Midbrain (tissue), 1 donor: ENCODE measurements around the gene CUEDC1.
A peak's percentile ranks its signal among the peaks of the same experiment; 100 is the strongest.

Source experiments
- DNase-seq: peaks from one replicate; lab custom pipeline; 2025; lab: John Stamatoyannopoulos, UW

Gene CUEDC1

DNA sequence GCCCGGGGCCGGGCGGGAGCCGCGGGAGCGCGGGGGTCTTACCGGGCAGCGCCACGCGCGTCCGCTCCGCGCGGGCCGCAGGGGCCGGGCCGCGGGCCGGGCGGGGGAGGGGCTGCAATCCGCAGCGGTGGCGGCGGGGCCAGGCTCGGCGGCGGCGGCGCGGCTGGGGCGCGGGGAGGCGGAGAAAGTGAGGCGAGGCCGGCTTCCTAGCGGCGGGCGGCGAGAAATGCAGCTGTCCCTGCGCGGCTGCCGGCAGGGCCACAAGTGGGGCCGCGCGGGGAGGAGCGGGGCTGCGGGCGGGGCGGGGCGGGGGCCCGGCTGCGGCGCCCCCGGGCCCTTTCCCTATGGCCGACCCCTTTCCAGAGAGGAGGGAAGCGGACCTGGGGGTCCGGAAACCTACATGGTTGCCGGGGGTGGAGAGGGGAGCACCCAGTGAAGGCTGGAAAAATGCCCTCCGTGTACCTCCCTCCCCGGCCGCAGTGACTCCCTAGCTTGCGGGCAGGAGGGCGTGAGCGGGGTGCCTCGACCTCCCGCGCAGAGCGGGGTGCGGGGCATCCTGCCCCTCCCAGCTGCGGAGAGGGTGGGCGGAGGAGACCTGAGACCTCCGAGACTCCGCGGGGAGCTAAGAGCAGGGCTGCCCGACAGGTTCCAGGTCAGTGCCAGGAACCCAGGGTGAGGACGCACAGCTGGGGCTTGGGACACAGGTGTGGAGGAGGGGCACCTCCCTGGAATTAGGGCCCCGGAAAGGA, at the start of gene CUEDC1:
CUEDC1 (minus strand) TSS at position 230 of the 749 bp plus-strand sequence. CDS start 69,848 bp downstream, outside the sequence.
- peak; percentile 75 for DNase-seq

DNA sequence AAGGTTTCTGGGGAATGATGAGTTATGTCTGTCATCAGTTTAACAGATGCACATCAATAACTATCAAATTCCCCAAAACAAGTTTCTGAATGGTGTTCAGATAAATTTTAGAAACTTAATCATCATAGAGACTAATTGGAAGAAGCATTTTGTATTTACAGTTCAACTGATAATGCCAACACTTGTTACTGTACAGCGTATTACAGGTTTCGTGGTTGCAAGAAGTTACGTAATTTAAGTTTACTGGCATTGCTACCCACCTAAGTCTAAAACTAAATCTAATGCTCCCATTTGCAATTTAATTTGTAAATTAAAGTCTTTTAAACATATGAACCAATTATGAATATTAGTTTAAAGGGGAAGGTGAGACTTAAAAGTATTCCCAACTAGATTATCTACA, 48.8 kb upstream of the CUEDC1 start:
- no peak for DNase-seq

DNA sequence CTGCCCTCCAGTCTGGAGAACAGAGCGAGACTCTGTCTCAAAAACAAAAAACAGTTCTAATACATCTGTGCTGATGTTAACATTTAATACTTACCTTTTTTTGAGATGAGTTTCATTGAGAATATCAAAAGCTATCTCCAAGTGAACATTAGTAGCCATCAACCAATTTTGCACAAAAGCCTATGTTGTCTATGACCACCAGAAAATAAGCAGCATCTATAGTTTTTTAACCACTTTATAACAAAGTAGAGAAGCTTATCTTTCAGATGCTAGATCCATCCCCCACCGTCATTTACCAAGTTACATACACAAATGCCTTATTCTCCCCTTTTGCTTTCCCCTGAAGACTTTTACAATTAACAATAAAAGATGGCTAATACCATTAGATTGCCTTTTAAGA, 47.8 kb upstream of the CUEDC1 start:
- no peak for DNase-seq

GRCh38 chr17:58002154-58002948, 47.1 kb upstream of the CUEDC1 start:
- DNase-seq = no peak

DNA sequence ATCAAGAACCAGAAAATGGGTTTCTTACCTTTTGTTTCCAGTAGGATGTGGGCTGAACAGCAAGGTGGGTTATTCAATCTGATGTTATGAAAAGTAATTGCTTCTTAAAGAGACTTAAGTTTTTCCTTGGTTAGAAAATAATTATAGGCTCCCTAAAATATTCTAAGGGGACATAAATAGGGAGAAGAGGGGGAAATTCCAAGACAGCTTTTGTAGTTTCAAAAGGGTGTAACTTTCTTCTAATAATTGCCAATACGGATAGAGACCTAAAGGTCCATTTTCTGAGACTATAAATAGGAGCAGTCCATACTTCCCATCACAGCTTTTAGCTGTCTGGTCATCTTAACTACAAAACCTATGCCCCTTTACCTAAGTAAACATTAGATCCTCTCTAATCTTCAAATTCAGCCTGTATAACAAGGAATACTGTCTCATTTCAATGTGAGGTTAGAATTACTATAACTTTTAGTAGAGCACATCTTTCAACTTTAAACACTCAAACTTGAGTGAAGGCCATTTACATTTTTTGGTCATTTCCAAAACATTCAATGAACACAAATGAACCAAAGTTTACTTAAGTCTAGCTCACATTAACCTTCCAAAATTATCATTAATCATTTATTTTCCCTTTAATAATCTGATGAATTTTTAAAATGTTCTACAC, 46.4 kb upstream of the CUEDC1 start:
- no peak for DNase-seq

DNA sequence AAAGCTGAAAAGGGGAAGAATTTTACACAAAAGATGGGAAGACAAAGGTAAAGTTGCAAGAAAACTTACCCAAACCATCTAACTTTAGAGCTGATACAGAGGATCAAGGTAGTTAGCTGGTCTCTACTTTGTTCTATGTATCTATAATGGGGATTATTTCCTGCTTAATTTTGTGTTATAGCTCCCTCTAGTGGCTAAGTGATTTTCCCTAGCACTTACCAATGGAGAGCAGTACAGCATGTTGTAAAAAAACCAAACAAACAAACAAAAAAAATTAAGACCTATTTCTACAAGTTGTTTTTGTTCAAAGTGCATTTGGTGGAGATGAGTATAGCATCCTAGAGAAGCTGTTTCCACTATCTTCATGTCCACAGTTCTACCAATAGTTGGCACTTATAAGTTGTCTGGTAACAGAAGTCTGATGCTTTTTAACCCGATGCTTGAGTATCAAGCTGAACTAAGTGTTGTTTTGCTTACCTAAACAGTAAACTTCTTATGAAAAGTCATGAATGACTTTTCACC, 44.3 kb upstream of the CUEDC1 start:
- DNase-seq = peak; percentile 73

- DNase-seq = no peak
Observed at GRCh38 chr17:57999010-57999495, 43.8 kb upstream of the CUEDC1 start.

- DNase-seq = no peak
Observed at GRCh38 chr17:57997085-57997809, 42.0 kb upstream of the CUEDC1 start.

- DNase-seq = peak; percentile 72
Observed at GRCh38 chr17:57995076-57995956, 40.1 kb upstream of the CUEDC1 start.

DNA sequence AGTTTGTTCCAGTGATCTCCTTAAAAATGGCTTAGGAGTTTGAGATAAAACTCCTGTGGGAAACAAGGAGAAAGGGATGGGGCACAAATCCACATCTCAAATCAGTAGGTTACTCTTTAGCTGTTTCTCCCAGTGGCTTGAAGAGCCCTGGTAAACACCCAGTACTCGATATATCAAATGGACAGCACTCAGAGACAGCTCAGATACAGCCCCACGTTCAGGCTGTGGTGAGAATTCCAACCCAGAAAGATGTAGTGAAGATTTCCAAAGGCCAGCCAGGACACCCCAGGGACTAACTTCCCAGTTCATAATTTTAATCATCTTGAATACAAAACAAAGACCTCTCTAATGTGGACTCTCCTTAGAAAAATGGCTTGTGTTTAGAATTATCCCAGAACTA, 39.2 kb upstream of the CUEDC1 start:
- no peak for DNase-seq

- DNase-seq = no peak
Observed at GRCh38 chr17:57993471-57994365, 38.5 kb upstream of the CUEDC1 start.

DNA sequence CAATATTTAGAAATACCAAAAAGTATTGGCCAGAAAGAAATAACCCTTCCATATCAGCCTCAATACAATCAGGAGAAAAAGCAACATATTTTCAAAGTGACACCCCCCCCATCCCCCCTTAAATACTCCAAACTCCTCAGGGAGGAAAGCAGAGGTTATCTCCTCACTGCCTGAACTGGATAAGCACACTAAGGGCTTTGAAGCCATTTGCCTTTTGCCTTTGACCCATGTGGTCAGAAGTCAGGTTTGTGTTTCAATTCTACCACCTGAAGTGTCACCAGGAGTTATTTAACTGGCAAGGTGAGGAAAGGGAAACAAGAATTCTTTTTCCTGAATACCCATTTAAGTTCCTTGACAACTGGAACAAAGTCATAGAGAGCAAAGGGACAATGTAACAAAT, 36.3 kb upstream of the CUEDC1 start:
- DNase-seq = no peak

- DNase-seq = no peak
Observed at GRCh38 chr17:57990037-57990436, 34.8 kb upstream of the CUEDC1 start.

DNA sequence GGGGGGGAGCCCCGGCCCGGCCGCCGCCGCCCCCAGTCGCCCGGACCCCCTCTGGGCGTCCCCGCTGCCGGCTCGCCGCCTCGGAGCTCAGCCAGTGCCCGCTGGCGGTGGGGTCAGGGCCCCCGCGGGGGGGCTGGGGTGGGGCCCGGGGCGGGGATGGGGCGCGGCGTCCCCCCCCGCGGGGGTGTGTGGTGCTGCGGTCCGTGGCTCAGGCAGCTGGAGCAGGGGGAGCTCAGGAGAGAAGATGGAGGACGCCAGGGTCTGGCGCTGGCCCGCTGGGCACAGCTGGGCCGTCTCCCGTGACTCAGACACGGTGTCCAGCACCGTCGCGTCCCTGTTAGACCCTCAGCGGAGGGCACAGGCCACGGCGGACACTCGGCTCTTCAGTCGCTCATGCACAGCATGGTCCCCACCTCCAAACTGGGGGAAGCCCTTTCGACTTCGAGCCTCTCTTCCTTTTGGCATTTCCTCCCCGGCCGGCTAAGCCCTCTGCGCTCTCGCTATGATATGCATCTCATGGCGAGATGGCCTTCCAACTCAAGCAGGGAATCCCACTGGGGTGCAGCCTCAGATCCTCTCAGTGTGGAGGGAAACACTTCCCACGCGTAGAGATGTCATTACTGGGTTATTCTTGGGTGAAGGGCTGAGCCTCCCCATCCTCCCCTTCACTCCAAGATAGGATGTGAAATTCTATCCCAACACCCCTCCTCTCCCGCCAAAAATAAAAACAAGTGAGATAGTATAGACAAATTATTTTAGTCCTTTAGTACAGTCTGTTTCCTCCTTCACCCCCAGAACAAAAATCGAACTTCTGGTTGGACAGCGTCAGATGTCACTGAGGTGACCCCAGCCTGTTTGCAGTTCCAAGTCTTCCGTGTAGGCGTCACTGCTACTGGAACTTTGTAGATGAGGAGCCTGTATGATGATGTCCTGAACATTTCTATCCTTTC, 33.4 kb upstream of the CUEDC1 start:
- peak; percentile 76 for DNase-seq

DNA sequence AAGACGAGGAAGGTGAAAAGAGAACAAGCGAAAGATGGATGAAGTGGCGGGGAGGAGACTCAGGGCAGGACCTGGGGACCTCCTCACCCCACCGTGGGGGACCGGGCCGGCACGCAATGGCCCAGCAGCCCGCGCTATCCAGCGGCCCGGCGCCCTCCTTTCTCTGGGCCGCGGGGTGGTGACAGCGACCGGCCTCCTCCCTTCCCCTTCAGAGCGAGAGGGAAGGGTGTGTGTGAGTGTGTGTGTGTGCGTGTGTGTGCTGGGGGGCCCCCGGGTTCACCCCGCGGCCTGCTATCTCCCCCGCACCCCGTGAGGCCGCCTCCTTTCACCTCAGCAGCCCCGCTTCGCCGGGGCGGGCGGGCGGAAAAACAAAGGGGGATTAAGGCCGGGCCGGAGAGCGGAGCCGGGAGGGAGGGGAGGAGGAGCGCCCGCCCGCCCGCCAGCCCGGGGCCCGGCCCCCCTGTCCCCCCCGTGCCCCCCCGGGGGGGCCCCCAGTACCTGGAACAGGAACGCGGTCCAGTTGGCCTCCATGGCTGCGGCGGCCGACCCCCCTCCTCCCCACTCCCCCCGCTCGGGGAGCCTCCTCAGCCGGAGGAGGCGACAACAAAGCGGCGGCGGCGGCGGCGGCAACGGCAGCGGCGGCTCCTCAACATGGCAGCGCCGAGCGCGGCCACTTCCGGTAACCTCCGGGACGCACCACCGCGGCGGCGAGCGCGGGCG, 32.5 kb upstream of the CUEDC1 start, which contains the start of gene VEZF1:
VEZF1 (minus strand) TSS at position 674 of the 720 bp plus-strand sequence; CDS start at position 531, 143 bp downstream.
- DNase-seq = peak; percentile 81

GRCh38 chr17:57986841-57987580, 31.8 kb upstream of the CUEDC1 start:
- DNase-seq = no peak

- no peak for DNase-seq
Observed at GRCh38 chr17:57985675-57985974, 30.4 kb upstream of the CUEDC1 start.
